ENCODE data around the gene PIK3CA.
A peak's percentile ranks its signal among the peaks of the same experiment; 100 is the strongest.

PIK3CA gene

GRCh38 chr3:179149406-179149867 is 1.3 kb downstream of the PIK3CA start:
- Histone ChIP-seq H3K4me1 (ENCODE audit: insufficient read depth, poor library complexity, severe bottlenecking) (peaks cover 4% of the 10 kb centered on the region), H3K36me3 (ENCODE audit: low read depth) (no peaks in the 10 kb centered on the region), H3K27ac (ENCODE audit: poor library complexity, severe bottlenecking) (peak overlapping the region; percentile 80), H3K4me3 (ENCODE audit: severe bottlenecking) (peak overlapping the region; percentile 99), H3K9me3 (ENCODE audit: severe bottlenecking) (no peaks in the 10 kb centered on the region), H3K27me3 (ENCODE audit: insufficient read depth, poor library complexity, severe bottlenecking) (no peaks in the 10 kb centered on the region)
- TF ChIP-seq CTCF (IDR thresholded peaks at IDR 0.05; ENCODE audit: poor library complexity, severe bottlenecking): no peak
- ATAC-seq (ENCODE audit: low read depth): no peak
- DNase-seq (ENCODE audit: low spot score): no peak

GRCh38 chr3:179149951-179150350 is 1.8 kb downstream of the PIK3CA start:
- Histone ChIP-seq H3K27ac (ENCODE audit: poor library complexity, severe bottlenecking) (no peak overlapping the region), H3K36me3 (ENCODE audit: low read depth) (no peaks in the 10 kb centered on the region), H3K9me3 (ENCODE audit: severe bottlenecking) (no peaks in the 10 kb centered on the region), H3K27me3 (ENCODE audit: insufficient read depth, poor library complexity, severe bottlenecking) (no peaks in the 10 kb centered on the region), H3K4me3 (ENCODE audit: severe bottlenecking) (peak overlapping the region; percentile 99), H3K4me1 (ENCODE audit: insufficient read depth, poor library complexity, severe bottlenecking) (peaks cover 4% of the 10 kb centered on the region)
- TF ChIP-seq CTCF (IDR thresholded peaks at IDR 0.05; ENCODE audit: poor library complexity, severe bottlenecking): no peak
- ATAC-seq (ENCODE audit: low read depth) (no peak), DNase-seq (ENCODE audit: low spot score) (no peak)

GRCh38 chr3:179150610-179151009 is 2.5 kb downstream of the PIK3CA start:
- Histone ChIP-seq H3K27me3 (ENCODE audit: insufficient read depth, poor library complexity, severe bottlenecking) (no peaks in the 10 kb centered on the region), H3K9me3 (ENCODE audit: severe bottlenecking) (no peaks in the 10 kb centered on the region), H3K27ac (ENCODE audit: poor library complexity, severe bottlenecking) (no peak overlapping the region), H3K36me3 (ENCODE audit: low read depth) (no peaks in the 10 kb centered on the region), H3K4me3 (ENCODE audit: severe bottlenecking) (no peak overlapping the region), H3K4me1 (ENCODE audit: insufficient read depth, poor library complexity, severe bottlenecking) (peaks cover 4% of the 10 kb centered on the region)
- DNase-seq (ENCODE audit: low spot score) (no peak), ATAC-seq (ENCODE audit: low read depth) (no peak)
- no peak for TF ChIP-seq CTCF (IDR thresholded peaks at IDR 0.05; ENCODE audit: poor library complexity, severe bottlenecking)

GRCh38 chr3:179151474-179151873 is 3.3 kb downstream of the PIK3CA start:
- Histone ChIP-seq H3K9me3 (ENCODE audit: severe bottlenecking) (no peaks in the 10 kb centered on the region), H3K27me3 (ENCODE audit: insufficient read depth, poor library complexity, severe bottlenecking) (no peaks in the 10 kb centered on the region), H3K27ac (ENCODE audit: poor library complexity, severe bottlenecking) (no peak overlapping the region), H3K4me3 (ENCODE audit: severe bottlenecking) (no peak overlapping the region), H3K4me1 (ENCODE audit: insufficient read depth, poor library complexity, severe bottlenecking) (peaks cover 10% of the 10 kb centered on the region), H3K36me3 (ENCODE audit: low read depth) (no peaks in the 10 kb centered on the region)
- DNase-seq (ENCODE audit: low spot score): no peak
- TF ChIP-seq CTCF (IDR thresholded peaks at IDR 0.05; ENCODE audit: poor library complexity, severe bottlenecking): no peak
- no peak for ATAC-seq (ENCODE audit: low read depth)

GRCh38 chr3:179156170-179156569 is 8.0 kb downstream of the PIK3CA start:
- Histone ChIP-seq H3K4me1 (ENCODE audit: insufficient read depth, poor library complexity, severe bottlenecking) (peaks cover 13% of the 10 kb centered on the region), H3K27me3 (ENCODE audit: insufficient read depth, poor library complexity, severe bottlenecking) (no peaks in the 10 kb centered on the region), H3K36me3 (ENCODE audit: low read depth) (no peaks in the 10 kb centered on the region), H3K27ac (ENCODE audit: poor library complexity, severe bottlenecking) (no peak overlapping the region), H3K9me3 (ENCODE audit: severe bottlenecking) (no peaks in the 10 kb centered on the region), H3K4me3 (ENCODE audit: severe bottlenecking) (no peak overlapping the region)
- no peak for DNase-seq (ENCODE audit: low spot score)
- ATAC-seq (ENCODE audit: low read depth): no peak
- no peak for TF ChIP-seq CTCF (IDR thresholded peaks at IDR 0.05; ENCODE audit: poor library complexity, severe bottlenecking)

All from RWPE2 (cell line).